ENCODE results near the gene DAAM2. TPM values are rescaled to one million over a fixed set of nuclear protein-coding genes. Genes with fewer than 3 reads are reported as not detected.

The DAAM2 gene
- total and polyA plus RNA-seq, 9 of the 15 experiments (the other 6 are each of a cell fraction or from before 2014, with no cell fraction given): 0.01 to 0.07 TPM; not detected in 7

DNA sequence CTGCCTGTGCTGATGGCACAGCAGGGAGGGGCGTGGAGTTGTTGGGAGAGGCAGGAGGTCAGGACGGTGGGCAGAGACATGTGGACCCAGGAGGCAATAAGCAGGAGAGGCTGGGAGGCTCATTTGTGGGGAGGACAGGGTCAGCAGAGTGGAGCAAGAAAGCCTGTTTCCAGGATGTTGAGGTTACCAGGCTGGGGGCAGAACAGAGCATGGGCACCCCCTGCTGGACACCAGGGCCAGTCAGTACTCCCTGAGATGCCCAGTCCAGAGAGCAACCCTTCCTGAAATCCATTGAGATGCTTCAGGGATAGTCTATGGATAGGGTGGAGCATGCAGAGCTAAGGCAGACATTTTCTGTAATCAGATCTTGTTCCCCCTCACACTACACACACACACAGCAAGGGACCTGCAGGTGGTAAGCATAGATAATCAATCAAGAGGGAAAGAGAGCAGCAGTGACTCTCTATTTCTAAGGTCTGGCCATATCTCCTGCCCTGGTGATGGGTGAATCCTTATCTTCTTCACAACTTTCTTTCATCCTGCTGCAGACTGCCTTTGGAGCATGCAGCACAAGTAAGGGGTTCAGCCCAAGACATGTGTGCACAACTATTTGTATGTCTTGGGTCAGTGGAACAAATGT is 100.4 kb downstream of the DAAM2 start (continued):
- TF ChIP-seq CCNT2 (IDR thresholded peaks at IDR 0.05; ENCODE audit: borderline replicate concordance, extremely low read depth, insufficient read length, low read depth, low read length): no peak
- no peak for TF ChIP-seq ZNF253 (CRISPR knock-in tag; conservative IDR thresholded peaks at IDR 0.05)

DNA sequence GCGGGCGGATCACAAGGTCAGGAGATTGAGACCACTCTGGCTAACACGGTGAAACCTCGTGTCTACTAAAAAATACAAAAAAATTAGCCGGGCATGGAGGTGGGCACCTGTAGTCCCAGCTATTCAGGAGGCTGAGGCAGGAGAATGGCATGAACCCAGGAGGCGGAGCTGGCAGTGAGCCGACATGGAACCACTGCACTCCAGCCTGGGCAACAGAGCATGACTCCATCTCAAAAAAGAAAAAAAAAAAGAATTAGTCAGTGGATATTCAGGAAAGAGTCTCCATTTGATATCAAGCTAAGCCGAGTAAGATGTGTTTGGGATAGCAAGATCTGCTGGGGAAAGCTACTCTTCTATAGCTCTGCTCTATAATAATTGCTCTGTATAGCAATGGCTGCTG is 101.1 kb downstream of the DAAM2 start:
- Histone ChIP-seq H3K27ac (ENCODE audit: extremely low read depth, low read depth, low read length) (no peak overlapping the region), H4K20me1 (replicated peaks; ENCODE audit: control insufficient read depth, insufficient read depth, low read length) (no peaks in the 10 kb centered on the region), H3K79me2 (ENCODE audit: control insufficient read depth, insufficient read depth, low read length) (no peaks in the 10 kb centered on the region), H3K36me3 (ENCODE audit: control insufficient read depth, insufficient read depth, low read length) (no peaks in the 10 kb centered on the region), H2AFZ (ENCODE audit: low read depth, low read length) (no peak overlapping the region), H3K9me3 (replicated peaks; ENCODE audit: control insufficient read depth, insufficient read depth, low read depth, low read length) (no peaks in the 10 kb centered on the region), H3K4me3 (no peak overlapping the region), H3K9ac (ENCODE audit: insufficient read depth in 1 of 2, low read depth in 2 of 2, low read length in 2 of 2) (no peak overlapping the region), H3K9me1 (ENCODE audit: control insufficient read depth, insufficient read depth, low read length) (no peaks in the 10 kb centered on the region), H3K4me2 (ENCODE audit: insufficient read depth, low read length) (no peak overlapping the region), H3K4me1 (replicated peaks in 1 of 2; ENCODE audit: control insufficient read depth in 2 of 2, insufficient read depth in 2 of 2, low read length in 2 of 2) (no peaks in the 10 kb centered on the region), H3K27me3 (ENCODE audit: control insufficient read depth in 2 of 2, insufficient read depth in 2 of 2, low read length in 2 of 2) (peaks cover 9 to 17% of the 10 kb centered on the region in 2 experiments; a peak in 4 of 5 replicates)
- DNase-seq (ENCODE audit: extremely low read depth in 1 of 4, low spot score in 3 of 4): no peak
- BruUV-seq (replicated peaks): no TSS peak
- TF ChIP-seq, protein P1, sequence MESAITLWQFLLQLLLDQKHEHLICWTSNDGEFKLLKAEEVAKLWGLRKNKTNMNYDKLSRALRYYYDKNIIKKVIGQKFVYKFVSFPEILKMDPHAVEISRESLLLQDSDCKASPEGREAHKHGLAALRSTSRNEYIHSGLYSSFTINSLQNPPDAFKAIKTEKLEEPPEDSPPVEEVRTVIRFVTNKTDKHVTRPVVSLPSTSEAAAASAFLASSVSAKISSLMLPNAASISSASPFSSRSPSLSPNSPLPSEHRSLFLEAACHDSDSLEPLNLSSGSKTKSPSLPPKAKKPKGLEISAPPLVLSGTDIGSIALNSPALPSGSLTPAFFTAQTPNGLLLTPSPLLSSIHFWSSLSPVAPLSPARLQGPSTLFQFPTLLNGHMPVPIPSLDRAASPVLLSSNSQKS (CRISPR knock-in tag; IDR thresholded peaks at IDR 0.05): no peak
- no peak for TF ChIP-seq SRSF9 (IDR thresholded peaks at IDR 0.05; ENCODE audit: borderline replicate concordance, low read depth, low read length)
- no peak for TF ChIP-seq TCF7 (IDR thresholded peaks at IDR 0.05; ENCODE audit: borderline replicate concordance)
- no peak for TF ChIP-seq LEF1 (IDR thresholded peaks at IDR 0.05)
- TF ChIP-seq ZNF431 (CRISPR knock-in tag; IDR thresholded peaks at IDR 0.05): no peak
- no peak for TF ChIP-seq MED1 (CRISPR knock-in tag; IDR thresholded peaks at IDR 0.05; ENCODE audit: borderline replicate concordance)
- no peak for TF ChIP-seq CBX8 (IDR thresholded peaks at IDR 0.05; ENCODE audit: borderline replicate concordance, extremely low read depth, low read depth, low read length, poor library complexity, severe bottlenecking)
- no peak for TF ChIP-seq HOXB6 (CRISPR knock-in tag; IDR thresholded peaks at IDR 0.05; ENCODE audit: borderline replicate concordance)
- no peak for TF ChIP-seq FOXP4 (CRISPR knock-in tag; IDR thresholded peaks at IDR 0.05; ENCODE audit: borderline replicate concordance)
- no peak for TF ChIP-seq ZNF24 (IDR thresholded peaks at IDR 0.05)
- TF ChIP-seq RFX5 (IDR thresholded peaks at IDR 0.05; ENCODE audit: low read depth, low read length): no peak
- no peak for TF ChIP-seq PHF20 (IDR thresholded peaks at IDR 0.05; ENCODE audit: partially characterized antibody)
- no peak for TF ChIP-seq MAFK (IDR thresholded peaks at IDR 0.05; ENCODE audit: low read length)
- no peak for FAIRE-seq
- ATAC-seq: no peak
- in situ Hi-C loops (cut with MboI) (no loop called here), intact Hi-C loops (cut with micrococcal nuclease) (loop anchor here (5.0 kb wide), 2 partner anchors 531 to 546 kb away; no protein-coding TSS in a partner anchor)
- WGBS (ENCODE audit: insufficient coverage, low coverage, missing lambda C conversion rate): 0% methylated on average over 8 of the region's 8 CpGs
- POLR2A ChIA-PET: no interaction called here
- CTCF ChIA-PET (ENCODE audit: low intra/inter-chr PET ratio): interaction anchor here (1.9 kb wide), 1 partner anchor 545 kb away, joined by 5 read pairs; no protein-coding TSS in a partner anchor
